Measurements from ENCODE around the gene TMEFF1.
"Not testable (repeated sequence)": the region's sequence is repeated elsewhere in the genome, so short reads cannot be mapped to it uniquely, and the experiment has no call there.

Gene TMEFF1

GRCh38 chr9:100472788-100473275, at the start of gene TMEFF1:
TMEFF1 (plus strand) TSS chr9:100473149; CDS start chr9:100473545, 396 bp downstream.
- peak; percentile 2 for DNase-seq (ENCODE audit: low read depth)

GRCh38 chr9:100425758-100426157, 47.2 kb upstream of the TMEFF1 start:
- no peak for DNase-seq (ENCODE audit: low read depth)

- DNase-seq (ENCODE audit: low read depth), result no peak
These were observed 46.8 kb upstream of the TMEFF1 start for GRCh38 chr9:100426189-100426529.

GRCh38 chr9:100426530-100427365, 46.2 kb upstream of the TMEFF1 start, which contains the start of gene MSANTD3:
MSANTD3 (plus strand) TSS chr9:100427143; CDS start chr9:100441939, 14,796 bp downstream.
- DNase-seq (ENCODE audit: low read depth), result peak; percentile 43

GRCh38 chr9:100427366-100428263, 45.3 kb upstream of the TMEFF1 start:
- no peak for DNase-seq (ENCODE audit: low read depth)

GRCh38 chr9:100428871-100429654, 43.9 kb upstream of the TMEFF1 start:
- no peak for DNase-seq (ENCODE audit: low read depth)

- no peak for DNase-seq (ENCODE audit: low read depth)
These were observed 42.5 kb upstream of the TMEFF1 start for GRCh38 chr9:100430286-100430940.

- DNase-seq (ENCODE audit: low read depth), result no peak
These were observed 41.1 kb upstream of the TMEFF1 start for GRCh38 chr9:100431886-100432285.

- DNase-seq (ENCODE audit: low read depth), result no peak
These were observed 40.2 kb upstream of the TMEFF1 start for GRCh38 chr9:100432736-100433135.

GRCh38 chr9:100436571-100436970, 36.4 kb upstream of the TMEFF1 start:
- DNase-seq (ENCODE audit: low read depth), result no peak

GRCh38 chr9:100437860-100438805, 34.8 kb upstream of the TMEFF1 start:
- peak; percentile 29 for DNase-seq (ENCODE audit: low read depth)

GRCh38 chr9:100440071-100440470, 32.9 kb upstream of the TMEFF1 start:
- no peak for DNase-seq (ENCODE audit: low read depth)

GRCh38 chr9:100440487-100440886, 32.5 kb upstream of the TMEFF1 start:
- DNase-seq (ENCODE audit: low read depth), result not testable (repeated sequence)

GRCh38 chr9:100441911-100442361, 31.0 kb upstream of the TMEFF1 start:
- DNase-seq (ENCODE audit: low read depth), result no peak

GRCh38 chr9:100443781-100444768, 28.9 kb upstream of the TMEFF1 start:
- no peak for DNase-seq (ENCODE audit: low read depth)

- DNase-seq (ENCODE audit: low read depth), result no peak
These were observed 27.6 kb upstream of the TMEFF1 start for GRCh38 chr9:100445161-100445902.

- no peak for DNase-seq (ENCODE audit: low read depth)
These were observed 26.9 kb upstream of the TMEFF1 start for GRCh38 chr9:100445903-100446549.

- DNase-seq (ENCODE audit: low read depth), result no peak
These were observed 25.9 kb upstream of the TMEFF1 start for GRCh38 chr9:100447041-100447440.
